HG03571 (cell line): Measurements from ENCODE around the gene CHRDL2.

ENCODE experiments used
- ATAC-seq: cut with Tn5 transposase; IDR thresholded peaks from one replicate; pipeline ENCODE4 v1.9.1; 2021; ENCODE audit not compliant: unreplicated experiment

Gene CHRDL2

GRCh38 chr11:74713686-74714085 lies 17.5 kb downstream of the CHRDL2 start:
- ATAC-seq: no peak

GRCh38 chr11:74710281-74710938 lies 20.8 kb downstream of the CHRDL2 start:
- no peak for ATAC-seq

GRCh38 chr11:74709175-74709574 lies 22.1 kb downstream of the CHRDL2 start:
- ATAC-seq: no peak

GRCh38 chr11:74707602-74708510 lies 23.4 kb downstream of the CHRDL2 start:
- no peak for ATAC-seq

GRCh38 chr11:74707182-74707581 lies 24.0 kb downstream of the CHRDL2 start:
- no peak for ATAC-seq

- ATAC-seq: no peak
Measured at GRCh38 chr11:74703211-74703610, 28.0 kb downstream of the CHRDL2 start.

- ATAC-seq: no peak
Measured at GRCh38 chr11:74702383-74703007, 28.7 kb downstream of the CHRDL2 start.

GRCh38 chr11:74701351-74701750 lies 29.9 kb downstream of the CHRDL2 start:
- no peak for ATAC-seq

GRCh38 chr11:74699615-74700396 lies 31.4 kb downstream of the CHRDL2 start:
- ATAC-seq: no peak

- no peak for ATAC-seq
Measured at GRCh38 chr11:74697722-74698121, 33.5 kb downstream of the CHRDL2 start.

- no peak for ATAC-seq
Measured at GRCh38 chr11:74696939-74697675, 34.1 kb downstream of the CHRDL2 start.

- ATAC-seq: no peak
Measured at GRCh38 chr11:74696500-74696899, 34.7 kb downstream of the CHRDL2 start.

- ATAC-seq: no peak
Measured at GRCh38 chr11:74695705-74696280, 35.4 kb downstream of the CHRDL2 start.

GRCh38 chr11:74694136-74694930 lies 36.9 kb downstream of the CHRDL2 start:
- ATAC-seq: no peak

- ATAC-seq: no peak
Measured at GRCh38 chr11:74693531-74693930, 37.7 kb downstream of the CHRDL2 start.

GRCh38 chr11:74691755-74692154 lies 39.5 kb downstream of the CHRDL2 start:
- ATAC-seq: no peak

GRCh38 chr11:74689666-74690065 lies 41.6 kb downstream of the CHRDL2 start:
- ATAC-seq: no peak

- no peak for ATAC-seq
Measured at GRCh38 chr11:74687237-74688023, 43.8 kb downstream of the CHRDL2 start.
